NCI-H82 (cell line): ENCODE results near the gene ROBO1.

ENCODE experiments used
- DNase-seq: peaks from one replicate; lab custom pipeline; 2025; lab: John Stamatoyannopoulos, UW

Gene ROBO1

DNA sequence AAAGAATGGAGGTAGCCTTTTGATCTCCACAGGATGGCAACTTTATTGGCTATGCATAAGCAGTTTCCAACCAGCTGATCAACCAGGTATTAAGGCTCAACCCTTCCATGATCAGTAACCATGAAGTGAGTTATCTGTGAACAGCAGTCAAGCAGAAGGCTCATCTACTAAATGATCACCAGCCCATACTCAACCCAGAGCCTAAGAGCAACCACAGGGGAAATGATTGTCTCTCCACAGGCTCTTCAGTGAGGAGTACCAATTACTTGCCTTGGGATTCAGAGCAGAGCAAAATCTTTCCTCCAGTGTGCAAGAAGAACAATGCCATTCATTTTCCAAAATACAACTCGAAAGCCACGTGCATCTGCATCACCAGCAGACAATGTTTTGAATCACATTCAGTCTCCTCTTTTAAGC is 754.8 kb downstream of the ROBO1 start:
- peak; percentile 57 for DNase-seq

GRCh38 chr3:79012530-79012913 is 755.3 kb downstream of the ROBO1 start:
- DNase-seq: peak; percentile 38

DNA sequence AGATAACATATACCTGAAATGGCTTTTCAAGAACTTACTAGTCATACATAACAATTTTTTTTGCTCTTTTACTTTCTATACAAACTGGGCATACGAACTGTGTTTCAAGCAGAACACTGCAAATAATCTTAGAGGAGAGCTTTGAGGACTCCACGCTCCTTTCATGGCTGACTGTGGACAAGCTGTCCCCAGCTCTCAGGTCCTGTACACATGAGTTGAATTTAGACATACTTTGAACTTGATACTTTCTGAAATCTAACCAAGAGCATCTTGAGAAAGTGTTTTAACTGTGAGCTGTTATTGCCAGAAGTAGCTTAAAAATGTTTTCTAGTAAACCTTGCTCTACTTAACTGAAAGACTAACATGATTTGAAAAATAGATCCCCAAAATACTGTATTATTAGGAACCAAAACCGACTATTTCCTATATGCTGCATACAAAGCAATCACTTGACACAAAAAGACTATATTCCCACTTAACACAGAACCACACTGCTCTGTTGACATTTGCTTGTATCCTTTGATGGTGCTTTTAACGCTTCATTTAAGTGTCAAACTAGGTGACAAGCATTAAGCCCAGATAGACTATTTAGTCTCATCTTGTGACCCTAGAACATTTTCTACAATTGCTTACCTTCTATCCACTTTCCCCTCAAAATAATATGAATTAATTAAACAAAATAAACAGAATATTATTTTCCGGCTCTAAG is 755.8 kb downstream of the ROBO1 start:
- DNase-seq: peak; percentile 6

GRCh38 chr3:79009861-79010260 is 757.9 kb downstream of the ROBO1 start:
- DNase-seq: no peak

- DNase-seq: no peak
Observed at GRCh38 chr3:79006077-79006476, 761.7 kb downstream of the ROBO1 start.

GRCh38 chr3:79005084-79005483 is 762.7 kb downstream of the ROBO1 start:
- DNase-seq: peak; percentile 34

DNA sequence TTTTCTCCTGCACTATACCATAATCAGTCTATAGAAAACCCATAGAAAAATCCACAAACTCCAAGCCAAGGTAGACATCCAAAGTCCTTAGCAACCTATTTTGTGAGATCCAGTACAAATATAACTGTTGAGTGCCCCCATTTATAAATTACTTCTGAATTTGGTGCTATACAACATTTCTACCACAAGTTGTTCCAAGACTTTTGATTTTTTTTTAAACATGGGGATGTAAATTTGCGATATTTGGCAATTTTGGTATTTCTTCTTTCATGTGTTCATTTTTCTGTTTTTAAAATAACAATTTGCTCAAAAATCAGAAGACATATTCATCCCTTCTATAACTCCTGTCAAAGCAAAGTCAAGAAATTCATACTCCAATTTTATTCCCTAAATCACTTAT is 763.8 kb downstream of the ROBO1 start:
- no peak for DNase-seq

DNA sequence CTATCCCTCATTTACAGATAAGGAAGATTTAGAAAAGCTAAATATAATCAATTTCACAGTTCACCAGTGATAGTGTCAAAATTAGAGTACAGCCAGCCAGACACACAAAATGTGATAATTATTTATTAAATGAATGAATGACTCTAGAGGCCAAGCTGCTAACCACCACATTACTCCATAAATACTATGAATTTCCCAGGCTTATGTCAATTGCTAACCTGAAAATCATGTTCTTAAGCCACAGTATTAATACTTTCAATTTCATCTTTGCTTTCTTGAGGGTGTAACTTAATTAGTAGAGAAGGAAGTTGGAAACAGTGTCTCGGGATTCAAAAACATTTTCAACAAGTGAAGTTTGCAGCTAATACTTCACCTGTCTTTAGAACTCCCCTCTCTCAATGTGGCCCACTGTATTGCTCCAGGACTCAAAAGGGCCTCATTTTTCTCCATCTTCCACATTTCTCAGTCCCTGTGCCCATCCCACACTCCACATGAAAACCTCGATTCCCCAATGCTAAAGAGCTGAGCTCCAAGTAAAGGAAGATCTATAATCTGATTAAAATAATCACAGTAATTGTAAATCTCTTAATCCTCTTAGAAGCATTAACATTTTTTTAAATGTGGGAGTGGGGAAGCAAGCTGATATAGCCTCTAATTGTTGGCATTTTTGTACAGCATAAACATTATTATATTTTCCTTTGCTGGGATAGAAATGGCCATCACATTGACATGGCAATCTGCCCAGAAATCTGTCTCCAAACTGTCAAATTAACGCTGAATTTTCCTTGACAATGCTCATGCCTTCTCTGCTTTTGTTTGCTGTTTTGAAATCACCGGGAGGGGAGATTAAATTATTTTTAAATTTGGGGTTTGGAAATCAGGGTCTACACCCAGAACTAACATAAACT is 765.1 kb downstream of the ROBO1 start:
- peak; percentile 82 for DNase-seq

- DNase-seq: no peak
Observed at GRCh38 chr3:79001255-79001654, 766.5 kb downstream of the ROBO1 start.

DNA sequence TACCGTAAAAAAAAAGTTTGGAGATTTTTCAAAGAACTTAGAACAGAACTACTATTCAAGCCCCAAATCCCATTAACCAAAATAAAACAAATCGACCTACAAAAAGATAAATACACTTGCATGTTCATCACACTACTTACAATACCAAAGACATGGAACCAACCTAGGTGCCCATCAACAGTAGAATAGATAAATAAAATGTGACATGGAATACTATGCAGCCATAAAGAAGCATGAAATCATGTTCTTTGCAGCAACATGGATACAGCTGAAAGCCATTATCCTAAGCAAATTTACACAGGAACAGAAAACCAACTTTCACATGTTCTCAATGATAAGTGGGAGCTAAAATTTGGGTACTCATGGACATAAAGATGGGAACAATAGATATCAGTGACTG is 768.7 kb downstream of the ROBO1 start:
- no peak for DNase-seq

DNA sequence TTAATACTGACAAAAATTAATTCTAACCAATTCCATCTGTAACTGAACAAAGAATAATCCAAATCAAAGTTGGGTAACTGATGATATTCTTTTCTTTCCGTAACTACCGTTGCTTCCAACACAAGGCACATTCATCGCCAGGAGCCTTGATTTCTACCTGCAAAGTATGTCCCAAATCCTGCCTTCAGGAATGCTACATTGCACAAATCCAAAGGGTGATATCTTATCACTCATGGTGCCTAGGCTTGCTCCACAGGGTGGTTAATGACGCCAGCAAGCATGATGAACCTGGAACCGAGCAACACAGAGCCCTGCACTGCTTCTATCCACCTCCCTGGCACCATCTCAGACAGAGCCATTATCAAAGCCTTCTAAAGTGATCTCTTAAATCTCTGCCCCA is 772.7 kb downstream of the ROBO1 start:
- DNase-seq: no peak

DNA sequence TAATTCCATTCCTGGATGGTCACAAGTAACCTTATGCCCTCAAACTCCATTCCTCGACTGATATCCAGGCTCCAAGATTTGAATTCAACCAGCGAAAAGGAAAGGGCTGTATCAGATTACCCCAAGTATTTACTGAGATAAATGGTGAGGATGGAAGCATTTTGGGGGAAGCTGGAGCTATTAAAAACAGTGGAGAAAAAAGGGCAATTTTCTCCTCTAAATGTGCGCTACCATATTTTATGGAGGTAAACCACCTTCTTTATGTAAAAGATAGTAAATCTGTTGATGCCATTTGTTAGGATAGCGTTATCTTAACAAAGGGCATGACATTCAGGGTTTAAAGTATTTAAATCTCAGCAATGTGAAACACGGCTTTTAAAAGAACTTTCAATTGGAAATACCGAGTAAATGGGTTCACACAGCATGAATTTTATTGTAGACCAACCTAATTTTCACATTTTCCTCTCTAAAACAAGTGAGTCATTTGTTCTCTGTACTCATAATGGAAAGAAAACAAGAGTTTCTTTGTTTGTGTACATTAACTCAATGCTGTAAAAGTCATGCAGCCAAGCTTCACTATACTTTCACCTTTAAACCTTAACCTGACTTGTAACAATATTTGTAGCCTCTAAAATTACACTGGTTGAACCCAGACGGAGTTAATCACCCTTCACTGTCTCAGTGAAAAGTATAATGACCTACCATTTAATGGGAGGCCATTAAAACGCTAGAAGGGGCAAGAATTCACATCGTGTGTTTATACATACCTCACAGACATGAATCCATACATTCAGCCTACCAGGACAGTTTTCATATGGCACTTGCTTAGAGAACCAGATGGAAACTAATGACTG is 773.4 kb downstream of the ROBO1 start:
- DNase-seq: no peak

DNA sequence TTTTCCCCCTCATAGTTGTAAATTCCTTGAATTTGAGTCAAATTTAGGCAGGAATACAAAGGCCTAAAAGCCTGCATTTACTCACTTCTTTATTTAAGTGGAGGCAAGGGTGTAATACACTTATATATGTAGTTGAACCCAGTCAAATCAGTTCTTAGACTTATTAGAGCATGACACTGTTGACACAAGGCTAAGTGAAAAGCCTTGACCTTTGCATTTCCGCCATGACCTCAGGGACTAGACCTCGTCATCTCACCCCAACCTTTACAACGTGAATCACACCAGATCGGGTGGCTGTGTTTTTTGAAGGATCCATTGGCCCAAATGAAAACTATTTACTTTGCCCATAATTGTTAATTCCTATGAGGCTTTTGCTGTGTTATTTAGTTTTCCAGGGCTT is 774.4 kb downstream of the ROBO1 start:
- no peak for DNase-seq

DNA sequence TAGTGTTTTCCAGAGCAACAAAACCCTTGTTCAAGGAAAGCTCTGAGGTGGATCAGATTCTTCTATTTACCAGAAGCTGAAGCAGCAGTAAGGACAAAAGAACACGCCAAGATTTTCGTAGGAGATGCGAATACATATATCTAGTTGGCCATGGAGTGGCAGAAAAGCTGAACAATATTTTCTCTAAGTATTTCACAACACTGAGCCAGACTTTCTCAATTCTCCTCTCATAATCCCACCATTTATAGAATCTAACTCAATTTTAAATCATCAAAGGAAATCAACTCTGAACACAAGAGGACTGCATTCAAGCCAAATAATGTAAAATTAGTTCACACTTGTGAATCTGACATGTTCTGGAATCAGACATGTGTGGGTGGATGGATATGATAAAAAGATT is 775.0 kb downstream of the ROBO1 start:
- no peak for DNase-seq

DNA sequence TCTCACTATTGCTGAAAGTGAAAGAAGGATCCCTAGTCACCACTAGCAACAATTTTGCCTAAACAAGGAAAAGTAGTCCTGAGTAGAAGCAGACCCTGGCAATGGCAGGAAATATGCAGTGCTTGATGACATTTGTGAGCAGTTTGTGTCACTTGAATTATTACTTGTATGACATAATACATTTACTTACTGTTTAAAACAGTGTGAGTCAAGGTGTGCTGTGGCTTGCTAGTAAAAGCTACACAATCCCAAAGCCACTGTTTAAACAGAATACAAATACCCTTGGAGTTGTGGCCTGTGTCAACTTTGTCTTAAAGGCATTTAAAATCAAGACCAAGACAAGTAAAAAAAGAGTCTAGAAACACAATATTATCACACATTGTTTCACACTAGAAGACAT is 775.4 kb downstream of the ROBO1 start:
- no peak for DNase-seq

DNA sequence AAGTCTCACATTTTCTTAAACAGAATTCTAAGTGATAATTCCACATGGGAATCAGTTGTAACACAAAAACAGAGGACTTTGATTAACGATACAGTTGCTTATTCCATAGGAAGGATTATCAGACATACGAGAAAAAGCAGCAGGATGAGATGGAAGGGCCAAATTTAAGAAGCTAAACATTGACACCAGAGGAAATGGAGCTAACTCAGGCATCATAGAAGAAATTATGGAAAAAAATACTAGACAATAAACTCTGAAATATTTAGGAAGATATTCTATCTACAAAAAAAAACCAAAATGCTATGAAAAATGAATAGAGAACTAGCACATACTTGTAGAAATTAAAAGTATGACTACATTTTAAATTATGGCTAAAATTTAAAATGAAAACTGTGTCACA is 776.1 kb downstream of the ROBO1 start:
- no peak for DNase-seq

GRCh38 chr3:78990156-78990555 is 777.6 kb downstream of the ROBO1 start:
- no peak for DNase-seq

DNA sequence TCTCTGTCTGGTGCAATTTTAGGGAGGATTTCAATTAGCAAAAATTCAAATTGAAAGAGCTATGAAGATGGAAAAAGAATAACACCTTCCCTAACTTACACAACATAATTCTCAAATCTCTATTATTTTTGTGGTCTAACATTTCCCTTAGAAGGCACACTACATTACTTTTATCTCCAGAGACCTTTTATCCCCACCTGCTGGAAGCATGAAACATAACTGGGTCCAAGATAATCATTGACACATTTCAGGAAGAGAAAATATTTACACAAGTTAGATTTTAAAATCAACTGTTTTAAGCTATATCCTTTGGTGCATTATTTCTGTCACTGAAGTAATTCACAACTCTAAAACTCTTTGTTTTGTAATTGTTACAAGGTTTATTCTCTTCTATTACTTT is 779.5 kb downstream of the ROBO1 start:
- peak; percentile 12 for DNase-seq

- peak; percentile 37 for DNase-seq
Observed at GRCh38 chr3:78986416-78987101, 781.2 kb downstream of the ROBO1 start.

GRCh38 chr3:78985981-78986380 is 781.8 kb downstream of the ROBO1 start:
- DNase-seq: no peak

- peak; percentile 66 for DNase-seq
Observed at GRCh38 chr3:78979028-78979427, 788.8 kb downstream of the ROBO1 start.

DNA sequence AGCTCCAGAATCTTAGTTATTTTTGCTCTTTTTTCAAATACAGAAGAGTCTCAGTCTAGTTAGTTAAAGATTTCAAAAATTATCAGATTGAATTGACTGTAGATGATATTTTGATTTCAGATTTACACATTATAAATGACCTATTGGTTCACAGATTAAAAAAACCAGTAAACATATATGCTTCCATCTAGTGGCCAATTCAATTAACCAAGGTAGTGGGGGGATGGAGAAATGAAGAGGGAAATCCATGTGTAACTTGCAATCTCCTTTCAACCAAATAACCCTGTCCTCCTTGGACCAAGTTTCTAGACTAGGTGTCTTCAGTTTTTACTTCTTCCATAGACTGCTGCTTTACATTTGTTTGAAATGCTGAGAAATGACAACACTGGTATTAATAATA is 789.8 kb downstream of the ROBO1 start:
- peak; percentile 61 for DNase-seq
